Loucy (cell line): Measurements from ENCODE around the gene GPR150.
A peak's percentile ranks its signal among the peaks of the same experiment; 100 is the strongest.

ENCODE experiments used
- H2AFZ ChIP-seq: fragments of 200-600 bp; sonication (generic); 2 replicates; pipeline ENCODE4 v1.6.0; 2016; ENCODE audit warnings: antibody characterized with exemption, mild to moderate bottlenecking, low read length, moderate library complexity
- H3F3A ChIP-seq: fragments of 200-600 bp; 2 replicates; pipeline ENCODE4 v1.6.0; 2016; ENCODE audit warnings: antibody characterized with exemption, low read depth, mild to moderate bottlenecking
- H3K27me3 ChIP-seq: fragments of 200-600 bp; sonication (generic); 2 replicates; pipeline ENCODE4 v1.6.1; 2014; ENCODE audit warnings: low read length, mild to moderate bottlenecking; ENCODE audit not compliant: insufficient read depth, poor library complexity, severe bottlenecking
- H3K36me3 ChIP-seq: fragments of 200-600 bp; sonication (generic); 2 replicates; pipeline ENCODE4 v1.6.1; 2016; ENCODE audit warnings: low read length; ENCODE audit not compliant: insufficient read depth
- H3K4me1 ChIP-seq: fragments of 200-600 bp; sonication (generic); 2 replicates; pipeline ENCODE4 v1.5.1; 2014; ENCODE audit warnings: low read length, mild to moderate bottlenecking; ENCODE audit not compliant: insufficient read depth, poor library complexity, severe bottlenecking
- H3K4me2 ChIP-seq: fragments of 200-600 bp; sonication (generic); 2 replicates; pipeline ENCODE4 v1.6.0; 2014; ENCODE audit warnings: antibody characterized with exemption, low read length, low read depth, mild to moderate bottlenecking; ENCODE audit not compliant: poor library complexity, severe bottlenecking
- H3K4me3 ChIP-seq: fragments of 200-600 bp; sonication (generic); 2 replicates; pipeline ENCODE4 v1.5.1; 2014; ENCODE audit warnings: low read length, mild to moderate bottlenecking, mixed read lengths; ENCODE audit not compliant: poor library complexity, severe bottlenecking
- H3K79me2 ChIP-seq: fragments of 200-600 bp; sonication (generic); 2 replicates; pipeline ENCODE4 v1.6.1; 2014; ENCODE audit warnings: low read length; ENCODE audit not compliant: insufficient read depth
- H3K9ac ChIP-seq: fragments of 200-600 bp; sonication (generic); 2 replicates; pipeline ENCODE4 v1.6.0; 2014; ENCODE audit warnings: mild to moderate bottlenecking, low read depth, low read length, moderate library complexity; ENCODE audit not compliant: poor library complexity, severe bottlenecking
- H3K9me2 ChIP-seq: fragments of 200-600 bp; sonication (generic); replicated peaks from 2 replicates; pipeline ENCODE4 v1.6.1; 2016; ENCODE audit warnings: low read depth, low read length, mixed read lengths
- H3K9me3 ChIP-seq: fragments of 200-600 bp; sonication (generic); 2 replicates; pipeline ENCODE4 v1.6.1; 2014; ENCODE audit warnings: mild to moderate bottlenecking, antibody characterized with exemption, low read length, low read depth; ENCODE audit not compliant: insufficient read depth
- H4K20me1 ChIP-seq: fragments of 200-600 bp; sonication (generic); 2 replicates; pipeline ENCODE4 v1.6.0; 2014; ENCODE audit warnings: antibody characterized with exemption, low read length, mild to moderate bottlenecking; ENCODE audit not compliant: insufficient read depth, poor library complexity, severe bottlenecking
- CTCF ChIP-seq: fragments of 200-600 bp; sonication (generic); conservative IDR thresholded peaks from 2 replicates; pipeline ENCODE4 v1.5.1; 2014; ENCODE audit warnings: mild to moderate bottlenecking, antibody characterized with exemption, low read length
- EZH2phosphoT487 ChIP-seq: fragments of 200-600 bp; IDR thresholded peaks from 2 replicates; pipeline ENCODE4 v1.6.1; 2018; ENCODE audit warnings: antibody characterized with exemption, mild to moderate bottlenecking, moderate library complexity, borderline replicate concordance

Gene GPR150

DNA sequence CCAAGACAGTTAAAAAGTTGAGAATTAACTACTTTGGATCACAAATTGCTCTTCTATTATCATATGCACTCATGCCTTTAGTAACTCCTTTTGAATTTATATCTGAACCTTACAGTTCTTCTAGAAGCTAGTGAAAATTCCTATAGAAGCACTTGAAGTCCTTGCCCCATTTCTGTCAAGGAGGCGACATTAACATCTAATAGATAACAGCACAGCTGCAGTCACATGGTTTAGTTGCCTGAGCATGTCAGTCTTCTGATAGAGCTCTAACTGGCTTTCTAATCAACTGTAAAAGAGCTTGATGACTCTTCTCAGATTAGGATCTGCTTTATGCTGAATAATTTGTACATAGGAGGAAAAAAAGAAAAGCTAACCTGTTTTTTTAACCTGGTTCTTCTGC, 35.7 kb downstream of the GPR150 start:
- Histone ChIP-seq H4K20me1 (no peaks in the 10 kb centered on the region), H3K4me3 (peak overlapping the region; percentile 33), H3K9me2 (no peaks in the 10 kb centered on the region), H3F3A (no peaks in the 10 kb centered on the region), H2AFZ (peak overlapping the region; percentile 13), H3K79me2 (peaks cover under 1% of the 10 kb centered on the region; the same call in 1 of the 2 replicates), H3K36me3 (no peaks in the 10 kb centered on the region), H3K4me2 (peak overlapping the region; percentile 54), H3K4me1 (peaks cover 42% of the 10 kb centered on the region), H3K9me3 (no peaks in the 10 kb centered on the region), H3K27me3 (no peaks in the 10 kb centered on the region), H3K9ac (peak overlapping the region; percentile 44)
- no peak for TF ChIP-seq CTCF
- TF ChIP-seq EZH2phosphoT487, result no peak

- Histone ChIP-seq H3K4me1 (peaks cover 32% of the 10 kb centered on the region), H3K9me3 (no peaks in the 10 kb centered on the region), H3K27me3 (no peaks in the 10 kb centered on the region), H3K9me2 (no peaks in the 10 kb centered on the region), H4K20me1 (no peaks in the 10 kb centered on the region), H2AFZ (no peak overlapping the region), H3F3A (no peaks in the 10 kb centered on the region), H3K79me2 (no peaks in the 10 kb centered on the region), H3K9ac (no peak overlapping the region), H3K4me3 (no peak overlapping the region), H3K4me2 (no peak overlapping the region), H3K36me3 (no peaks in the 10 kb centered on the region)
- TF ChIP-seq EZH2phosphoT487 (no peak), CTCF (no peak)
Measured at GRCh38 chr5:95660060-95660459, 40.2 kb downstream of the GPR150 start.

DNA sequence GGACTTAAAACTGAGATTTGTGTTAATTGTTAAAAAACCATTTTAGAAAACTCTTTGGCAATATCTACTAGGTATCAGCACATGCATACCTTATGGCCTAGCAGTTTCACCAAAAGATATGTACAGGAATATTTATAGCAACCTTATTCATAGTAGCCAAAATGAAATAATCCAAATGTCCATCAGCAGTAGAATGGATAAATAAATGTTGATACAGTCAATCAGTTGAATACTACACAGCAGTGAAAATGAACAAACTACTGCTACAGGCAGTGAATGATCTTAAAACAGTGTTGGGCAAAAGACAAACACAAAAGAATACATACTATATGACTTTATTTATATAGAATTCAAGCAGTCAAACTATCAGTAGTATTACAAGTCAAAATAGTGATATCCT, 43.1 kb downstream of the GPR150 start:
- H4K20me1 ChIP-seq, result no peaks in the 10 kb centered on the region
- H3F3A ChIP-seq, result no peaks in the 10 kb centered on the region
- H3K9me2 ChIP-seq, result no peaks in the 10 kb centered on the region
- H3K9me3 ChIP-seq, result no peaks in the 10 kb centered on the region
- H3K9ac ChIP-seq, result no peak overlapping the region
- no peaks in the 10 kb centered on the region for H3K36me3 ChIP-seq
- H3K4me2 ChIP-seq, result no peak overlapping the region
- H3K27me3 ChIP-seq, result no peaks in the 10 kb centered on the region
- TF ChIP-seq EZH2phosphoT487, result no peak
- no peak for TF ChIP-seq CTCF
- H3K4me3 ChIP-seq, result no peak overlapping the region
- H3K79me2 ChIP-seq, result no peaks in the 10 kb centered on the region
- H3K4me1 ChIP-seq, result peaks cover 10% of the 10 kb centered on the region
- H2AFZ ChIP-seq, result no peak overlapping the region
